T47D (cell line): ENCODE results near the gene GSTM2.

ENCODE experiments used
- DNase-seq, 2 experiments: peaks; one replicate each; pipeline versions ENCODE4 v3.0.0 to v3.0.0-alpha.2; 2011 to 2012; ENCODE audit warnings: low read depth in 1 of 2, low spot score in 1 of 2
- JUND ChIP-seq: IDR thresholded peaks from 2 replicates; pipeline ENCODE4 v1.6.1; 2012; ENCODE audit warnings: low read depth
- in situ Hi-C: cut with HindIII; loops from 2 replicates; pipeline ENCODE4 v1.10.0; 2016; ENCODE audit warnings: low sequenced_read_pairs, low pct_unique_long_range_greater_than_20kb

Gene GSTM2

DNA sequence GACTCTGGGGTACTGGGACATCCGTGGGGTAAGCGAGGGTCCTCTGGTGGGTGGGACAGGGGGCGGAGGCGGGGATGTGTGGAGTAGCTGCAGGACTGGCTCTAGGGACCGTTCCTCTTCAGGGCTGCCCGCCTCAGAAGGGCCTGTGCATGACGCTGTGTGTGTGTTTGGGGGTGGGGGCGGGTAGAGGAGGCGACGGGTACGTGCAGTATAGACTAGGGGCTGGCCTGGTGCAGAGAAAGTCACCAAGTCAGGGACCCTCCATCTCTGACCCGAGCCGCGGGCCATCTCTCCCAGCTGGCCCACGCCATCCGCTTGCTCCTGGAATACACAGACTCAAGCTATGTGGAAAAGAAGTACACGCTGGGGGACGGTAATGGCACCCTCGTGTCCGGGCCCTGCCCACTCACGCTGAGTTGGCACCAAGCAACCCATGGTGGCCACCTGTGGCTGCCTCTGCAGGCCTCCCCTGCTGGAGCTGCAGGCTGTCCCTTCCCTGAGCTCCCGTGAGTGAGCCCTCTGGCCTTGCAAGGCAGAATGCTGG is 44.5 kb downstream of the GSTM2 start:
- TF ChIP-seq JUND = no peak
- in situ Hi-C loops = no loop called here
- DNase-seq = no peak

DNA sequence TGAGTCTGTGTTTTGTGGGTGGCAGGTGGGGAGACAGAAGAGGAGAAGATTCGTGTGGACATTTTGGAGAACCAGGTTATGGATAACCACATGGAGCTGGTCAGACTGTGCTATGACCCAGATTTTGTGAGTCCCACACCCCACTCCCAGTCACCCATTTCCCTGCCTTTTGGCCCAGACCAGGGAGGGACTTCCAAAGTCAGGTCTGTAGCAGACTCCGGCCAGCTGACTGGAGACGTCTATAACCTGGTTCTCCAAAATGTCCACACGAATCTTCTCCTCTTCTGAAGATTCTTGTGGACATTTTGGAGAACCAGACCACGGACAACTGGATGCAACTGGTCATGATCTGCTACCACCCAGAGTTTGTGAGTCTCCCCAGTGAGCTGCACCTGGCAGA is 45.8 kb downstream of the GSTM2 start:
- in situ Hi-C loops = no loop called here
- DNase-seq = no peak
- TF ChIP-seq JUND = no peak

DNA sequence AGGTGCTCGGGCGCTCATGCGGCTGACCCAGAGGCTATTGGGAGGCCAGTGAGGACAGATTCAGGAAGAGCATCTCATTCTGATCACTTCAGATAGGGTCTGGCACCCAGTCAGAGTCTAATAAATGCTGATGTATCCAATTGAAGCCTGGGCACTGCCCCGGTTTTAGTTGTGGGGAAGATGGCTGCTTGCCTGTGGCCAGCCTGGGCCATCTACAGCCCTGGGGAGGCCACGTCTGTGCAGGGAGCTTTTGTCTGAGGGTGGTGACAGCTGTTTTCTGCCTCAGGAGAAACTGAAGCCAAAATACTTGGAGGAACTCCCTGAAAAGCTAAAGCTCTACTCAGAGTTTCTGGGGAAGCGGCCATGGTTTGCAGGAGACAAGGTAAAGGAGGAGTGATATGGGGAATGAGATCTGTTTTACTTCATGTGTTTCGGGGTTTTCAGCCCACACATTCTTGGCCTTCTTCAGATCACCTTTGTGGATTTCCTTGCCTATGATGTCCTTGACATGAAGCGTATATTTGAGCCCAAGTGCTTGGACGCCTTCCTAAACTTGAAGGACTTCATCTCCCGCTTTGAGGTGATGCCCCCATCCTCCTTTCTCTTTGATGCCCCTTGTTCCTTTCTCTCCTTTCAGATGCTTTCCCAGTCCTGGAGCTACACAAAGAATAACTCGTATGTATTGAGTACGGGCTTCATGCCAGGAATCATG is 47.0 kb downstream of the GSTM2 start:
- DNase-seq = no peak

DNA sequence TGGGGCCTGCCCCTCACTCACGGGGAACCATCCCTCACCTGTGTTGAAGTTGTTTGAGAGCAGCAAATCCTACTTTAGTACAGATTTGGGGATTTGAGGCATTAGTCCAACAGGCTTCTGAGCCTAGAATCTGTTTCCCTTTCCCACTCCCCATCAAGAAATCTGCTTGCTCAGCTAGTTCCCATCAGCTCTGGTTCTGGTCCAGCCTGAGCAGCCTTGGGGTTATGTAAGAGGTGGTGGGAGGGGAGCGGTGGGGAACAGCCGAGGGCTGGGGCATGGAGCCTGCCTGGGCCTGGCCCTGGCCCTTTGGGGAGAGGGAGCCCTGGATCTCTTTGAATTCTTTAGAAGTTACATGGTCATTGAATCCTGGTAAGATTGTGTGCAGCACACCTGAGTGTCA is 48.3 kb downstream of the GSTM2 start:
- no peak for DNase-seq
- no peak for TF ChIP-seq JUND
- in situ Hi-C loops = no loop called here

More for the DNA sequence above, 47.0 kb downstream of the GSTM2 start:
- in situ Hi-C loops = no loop called here
- TF ChIP-seq JUND = no peak

DNA sequence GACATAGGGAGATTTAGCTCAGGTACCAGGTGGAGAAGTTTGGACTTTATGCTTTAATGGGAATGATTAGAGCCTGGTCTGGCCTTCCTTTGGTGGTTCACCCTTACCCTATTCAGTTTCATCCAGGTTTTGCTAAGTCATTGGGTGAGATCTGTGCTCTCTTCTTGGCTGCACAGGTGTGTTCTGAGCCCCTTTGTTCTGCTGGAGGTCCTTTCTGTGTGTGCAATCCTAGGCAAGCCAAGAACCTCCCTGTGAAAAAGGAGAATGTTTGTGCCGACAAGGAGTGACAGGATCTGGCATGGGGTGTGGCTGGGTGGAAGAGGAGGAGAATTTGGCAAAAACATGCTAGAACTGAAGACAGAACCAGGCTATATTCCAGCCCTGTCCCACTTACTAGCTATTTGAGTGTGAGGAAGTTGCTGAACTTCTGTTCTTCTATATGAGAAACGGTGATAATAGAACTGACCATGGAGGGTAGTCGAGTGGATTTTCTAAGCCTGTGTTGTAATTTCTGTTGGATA is 48.8 kb downstream of the GSTM2 start:
- TF ChIP-seq JUND = no peak
- in situ Hi-C loops = no loop called here
- no peak for DNase-seq

DNA sequence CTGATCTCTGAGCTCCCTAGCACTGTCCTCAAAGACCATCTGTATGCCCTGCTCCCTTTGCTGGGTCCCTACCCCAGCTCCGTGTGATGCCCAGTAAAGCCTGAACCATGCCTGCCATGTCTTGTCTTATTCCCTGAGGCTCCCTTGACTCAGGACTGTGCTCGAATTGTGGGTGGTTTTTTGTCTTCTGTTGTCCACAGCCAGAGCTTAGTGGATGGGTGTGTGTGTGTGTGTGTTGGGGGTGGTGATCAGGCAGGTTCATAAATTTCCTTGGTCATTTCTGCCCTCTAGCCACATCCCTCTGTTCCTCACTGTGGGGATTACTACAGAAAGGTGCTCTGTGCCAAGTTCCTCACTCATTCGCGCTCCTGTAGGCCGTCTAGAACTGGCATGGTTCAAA is 49.9 kb downstream of the GSTM2 start:
- TF ChIP-seq JUND = no peak
- peak in 1 of 2 experiments; percentile 64 for DNase-seq
- in situ Hi-C loops = no loop called here

DNA sequence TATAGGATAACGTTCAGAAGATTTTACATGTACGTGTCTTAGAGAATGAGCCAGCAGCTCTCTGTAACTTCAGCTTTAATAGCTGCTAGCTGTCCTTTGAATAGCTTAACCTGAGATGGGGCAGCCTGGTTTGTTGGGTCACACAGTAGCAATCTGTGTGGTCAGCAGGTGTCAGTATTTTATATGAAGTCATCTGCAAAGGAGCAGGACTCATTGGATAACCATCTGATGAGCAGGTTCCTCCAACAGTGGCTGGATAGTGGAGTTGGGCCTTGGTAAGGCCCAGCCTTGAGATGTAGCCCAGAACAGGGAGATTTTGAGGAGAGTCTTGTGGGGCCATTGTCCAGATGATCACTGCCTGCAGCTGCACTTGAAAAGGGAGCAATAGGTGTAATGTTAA is 50.6 kb downstream of the GSTM2 start:
- peak in 1 of 2 experiments; percentile 82 for DNase-seq
- in situ Hi-C loops = no loop called here
- no peak for TF ChIP-seq JUND

DNA sequence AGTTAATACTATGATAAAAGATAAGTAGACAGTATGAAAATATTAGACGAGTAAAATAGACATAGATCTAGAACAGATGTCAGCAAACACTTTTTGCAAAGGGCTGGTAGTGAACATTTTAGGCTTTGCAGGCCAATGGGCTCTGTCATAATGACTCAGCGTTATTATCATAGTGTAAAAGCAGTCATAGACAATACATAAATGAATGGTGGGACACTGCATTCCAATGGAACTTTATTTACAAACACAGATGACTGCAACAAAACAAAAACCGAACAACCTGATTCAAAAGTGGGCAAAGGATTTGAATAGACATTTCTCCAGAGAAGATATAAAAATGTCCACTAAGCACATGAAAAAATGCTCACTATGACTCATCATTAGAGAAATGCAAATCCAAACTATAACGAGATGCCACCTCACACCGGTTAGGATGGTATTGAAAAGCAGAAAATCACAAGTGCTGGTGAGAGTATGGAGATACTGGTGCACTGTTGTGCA is 51.5 kb downstream of the GSTM2 start:
- no peak for TF ChIP-seq JUND
- no peak for DNase-seq
- in situ Hi-C loops = no loop called here

DNA sequence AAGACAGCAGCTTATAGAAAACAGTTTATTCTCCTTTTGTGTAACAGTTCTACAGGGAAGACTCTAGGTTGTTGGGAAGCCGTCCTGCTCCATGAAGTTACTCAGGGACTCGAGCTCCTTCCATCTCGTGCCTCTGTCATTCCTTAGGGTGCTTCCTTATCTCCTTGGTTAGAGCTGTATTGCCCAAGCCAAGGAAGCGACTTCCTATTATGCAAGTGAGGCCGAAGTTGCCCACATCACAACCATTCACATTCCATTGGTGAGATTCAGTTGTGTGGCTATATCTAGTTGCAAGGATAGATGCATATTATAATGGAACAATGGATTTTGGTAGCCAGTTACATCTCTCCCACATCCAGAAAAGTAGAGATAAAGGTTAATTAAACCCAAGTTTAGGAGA is 53.2 kb downstream of the GSTM2 start:
- in situ Hi-C loops = no loop called here
- DNase-seq = no peak
- TF ChIP-seq JUND = no peak

DNA sequence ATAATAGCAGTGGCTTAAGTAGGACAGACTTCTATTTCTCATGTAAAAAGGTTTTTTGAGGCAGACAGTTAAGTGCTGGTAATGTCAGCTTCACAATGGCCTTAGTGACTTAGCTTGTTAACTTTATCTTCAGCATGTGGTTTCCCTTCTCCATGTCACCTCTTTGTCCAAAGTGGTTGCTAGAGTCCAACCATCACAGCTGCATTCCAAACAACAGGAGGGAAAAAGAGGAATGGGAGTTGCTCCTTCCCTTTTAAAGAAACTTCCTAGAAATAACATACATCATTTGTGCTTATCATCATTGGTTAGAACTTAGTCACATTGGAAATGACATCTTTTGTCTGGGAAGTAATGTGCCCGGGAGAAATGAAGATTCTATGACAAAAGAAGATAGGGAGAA is 54.1 kb downstream of the GSTM2 start:
- in situ Hi-C loops = no loop called here
- TF ChIP-seq JUND = no peak
- no peak for DNase-seq

DNA sequence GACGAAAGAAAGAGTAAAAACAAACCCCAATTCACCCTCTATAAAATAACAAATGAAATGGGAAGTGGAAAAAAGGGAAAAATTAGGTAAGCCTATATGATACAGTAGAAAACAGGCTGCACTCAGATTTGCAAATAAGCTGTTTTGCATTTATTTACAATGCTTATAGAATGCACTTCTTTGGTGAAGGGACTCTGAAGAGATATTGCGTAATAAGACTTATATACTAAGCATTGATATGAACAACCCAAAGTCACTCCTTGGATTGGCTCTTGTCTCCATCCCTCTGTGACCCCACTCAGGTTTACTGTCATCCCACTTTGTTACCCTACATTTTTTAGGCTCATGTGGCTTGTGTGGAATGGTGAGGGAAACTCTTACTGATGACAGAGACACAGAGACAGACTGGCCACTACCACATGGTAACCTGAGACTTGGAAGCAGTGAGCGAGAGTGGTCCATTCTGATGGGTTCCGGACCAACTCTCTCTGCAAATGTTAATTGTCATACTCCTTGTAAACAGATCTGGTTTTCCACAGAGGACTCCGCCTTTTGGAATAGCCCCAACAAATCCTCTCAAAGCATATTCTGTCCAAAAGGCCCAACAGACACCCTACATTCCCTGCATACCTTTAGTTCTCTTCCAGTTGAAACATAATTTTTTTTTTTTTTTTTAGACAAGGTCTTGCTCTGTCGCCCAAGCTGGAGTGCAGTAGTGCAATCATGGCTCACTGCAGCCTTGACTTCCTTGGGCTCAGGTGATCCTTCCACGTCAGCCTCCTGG is 55.2 kb downstream of the GSTM2 start:
- DNase-seq = peak in 1 of 2 experiments; percentile 31
- in situ Hi-C loops = no loop called here
- no peak for TF ChIP-seq JUND
